Gastroesophageal sphincter (tissue), 4 donors: ENCODE data around the gene MAP7D2. TPM values are rescaled to one million over a fixed set of nuclear protein-coding genes. Genes with fewer than 3 reads are reported as not detected.

Experiments used
- ATAC-seq: fragments of 150-250 bp; one replicate; pipeline ENCODE4 v1.9.1; 2016; ENCODE audit warnings: mild to moderate bottlenecking, moderate library complexity
- H3K27ac ChIP-seq, 4 donors: fragments of 200-600 bp; sonication (generic) in 3 of 4; 1 replicate in 3 of 4; 2 replicates in 1 of 4; pipeline ENCODE4 v1.5.1; 2016 to 2019
- H3K27me3 ChIP-seq: fragments of 200-600 bp; sonication (generic); one replicate; pipeline ENCODE4 v1.5.1; 2019
- H3K36me3 ChIP-seq, 2 donors: fragments of 200-600 bp; sonication (generic); one replicate each; pipeline ENCODE4 v1.5.1; 2019; ENCODE audit warnings: control low read depth in 1 of 2
- H3K4me1 ChIP-seq, 3 donors: fragments of 200-600 bp; sonication (generic); 1 replicate in 2 of 3; 2 replicates in 1 of 3; pipeline ENCODE4 v1.5.1; 2016 to 2019; ENCODE audit warnings: control low read depth in 2 of 3
- H3K4me3 ChIP-seq, 2 donors: fragments of 200-600 bp; sonication (generic); one replicate each; pipeline ENCODE4 v1.5.1; 2019; ENCODE audit warnings: mild to moderate bottlenecking in 1 of 2, moderate library complexity in 1 of 2
- H3K9me3 ChIP-seq, 3 donors: fragments of 200-600 bp; sonication (generic); one replicate each; pipeline ENCODE4 v1.5.1; 2017 to 2019; ENCODE audit warnings: control low read depth in 2 of 3
- EP300 ChIP-seq: sonication (generic); formaldehyde crosslinking; IDR thresholded peaks from one replicate; pipeline ENCODE4 v1.6.1; 2017; ENCODE audit warnings: antibody characterized with exemption, mild to moderate bottlenecking
- POLR2A ChIP-seq, 2 donors: fragments of 450-650 bp; IDR thresholded peaks; one replicate each; pipeline ENCODE4 v1.6.1; 2017; ENCODE audit warnings: antibody characterized with exemption in 2 of 2, mild to moderate bottlenecking in 2 of 2, moderate library complexity in 1 of 2
- POLR2AphosphoS5 ChIP-seq: sonication (generic); formaldehyde crosslinking; IDR thresholded peaks from one replicate; pipeline ENCODE4 v1.6.1; 2017; ENCODE audit warnings: antibody characterized with exemption
- WGBS, 2 donors: methylation state at CpG; one replicate each; pipeline ENCODE4 v1.1.5; 2018; ENCODE audit warnings: low coverage in 1 of 2; 5-methylcytosine and 5-hydroxymethylcytosine counted together
- small RNA-seq, 4 donors: library from RNA; depleted of rRNA; stranded (forward); fragments of <200 nt; gene quantifications; one replicate each; pipeline ENCODE3, GENCODE V24; 2016
- total RNA-seq, 4 donors: library from RNA; depleted of rRNA; stranded (reverse); fragments of >200 nt; gene quantifications; one replicate each; pipeline ENCODE4 v1.1.0, GENCODE V29; 2016
- TF ChIP-seq, protein P1 (sequence below), 4 experiments: fragments of 200-600 bp in 2 of 4; fragments of 450-650 bp in 2 of 4; sonication (generic) in 1 of 4; IDR thresholded peaks; one replicate each; pipeline ENCODE4 v1.5.1; 2017 to 2019; ENCODE audit warnings: antibody characterized with exemption in 4 of 4, mild to moderate bottlenecking in 2 of 4, moderate library complexity in 2 of 4

Gene MAP7D2
- total RNA-seq, 4 donors from 2014 or later: 0.27 to 0.42 (median 0.27) TPM; not detected in 1

DNA sequence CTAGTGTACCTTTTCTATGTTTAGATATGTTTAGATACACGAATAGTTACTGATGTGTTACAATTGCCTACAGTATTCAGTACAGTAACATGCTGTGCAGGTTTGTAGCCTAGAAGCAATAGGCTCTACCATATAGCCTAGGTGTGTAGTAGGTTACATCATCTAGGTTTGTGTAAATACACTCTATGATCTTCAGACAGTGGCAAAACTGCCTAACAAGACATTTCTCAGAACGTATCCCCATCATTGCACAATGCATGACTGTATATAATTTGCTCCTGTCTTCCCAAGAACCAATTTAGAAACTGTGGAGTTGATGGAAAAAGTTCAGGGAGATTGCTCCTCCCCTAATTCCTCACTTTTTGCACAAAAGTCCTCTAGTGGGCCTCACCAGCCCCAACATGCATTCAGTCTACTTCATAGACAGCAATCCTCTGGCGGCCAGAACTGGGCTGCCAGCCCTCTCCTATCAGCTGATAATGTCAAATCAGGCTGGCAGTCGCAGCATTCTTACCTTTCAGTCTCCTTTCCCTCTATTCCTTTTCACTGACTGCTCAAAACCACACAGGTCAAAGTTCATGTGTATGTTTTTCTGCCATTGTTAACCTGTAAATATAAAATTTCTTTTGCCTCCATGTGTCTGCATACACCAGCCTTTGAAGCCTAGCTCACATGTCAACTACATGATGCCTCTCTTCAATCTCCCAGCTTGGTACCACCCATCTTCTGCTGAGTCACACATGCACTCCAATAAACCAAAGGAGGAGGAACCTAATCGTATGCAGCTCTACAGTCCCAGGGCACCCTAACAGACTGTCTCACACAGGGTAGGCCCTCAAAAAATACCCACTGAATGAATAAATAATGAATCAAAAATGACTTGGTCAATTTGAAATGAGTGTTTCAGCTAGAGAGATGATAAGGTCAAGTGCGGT is 157.9 kb downstream of the MAP7D2 start:
- 80 to 100% methylated on average over 3 to 4 of the region's 6 CpGs for WGBS, 2 donors
- ATAC-seq: no peak
- Histone ChIP-seq H3K27me3 (no peaks in the 10 kb centered on the region), H3K36me3 (peaks cover 0 to 11% of the 10 kb centered on the region in 2 donors), H3K27ac (no peak overlapping the region), H3K4me3 (no peak overlapping the region), H3K4me1 (peaks cover 0 to 31% (median 3%) of the 10 kb centered on the region in 3 donors), H3K9me3 (no peaks in the 10 kb centered on the region)
- no peak for TF ChIP-seq POLR2A (IDR thresholded peaks at IDR 0.05)
- TF ChIP-seq, protein P1, sequence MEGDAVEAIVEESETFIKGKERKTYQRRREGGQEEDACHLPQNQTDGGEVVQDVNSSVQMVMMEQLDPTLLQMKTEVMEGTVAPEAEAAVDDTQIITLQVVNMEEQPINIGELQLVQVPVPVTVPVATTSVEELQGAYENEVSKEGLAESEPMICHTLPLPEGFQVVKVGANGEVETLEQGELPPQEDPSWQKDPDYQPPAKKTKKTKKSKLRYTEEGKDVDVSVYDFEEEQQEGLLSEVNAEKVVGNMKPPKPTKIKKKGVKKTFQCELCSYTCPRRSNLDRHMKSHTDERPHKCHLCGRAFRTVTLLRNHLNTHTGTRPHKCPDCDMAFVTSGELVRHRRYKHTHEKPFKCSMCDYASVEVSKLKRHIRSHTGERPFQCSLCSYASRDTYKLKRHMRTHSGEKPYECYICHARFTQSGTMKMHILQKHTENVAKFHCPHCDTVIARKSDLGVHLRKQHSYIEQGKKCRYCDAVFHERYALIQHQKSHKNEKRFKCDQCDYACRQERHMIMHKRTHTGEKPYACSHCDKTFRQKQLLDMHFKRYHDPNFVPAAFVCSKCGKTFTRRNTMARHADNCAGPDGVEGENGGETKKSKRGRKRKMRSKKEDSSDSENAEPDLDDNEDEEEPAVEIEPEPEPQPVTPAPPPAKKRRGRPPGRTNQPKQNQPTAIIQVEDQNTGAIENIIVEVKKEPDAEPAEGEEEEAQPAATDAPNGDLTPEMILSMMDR (IDR thresholded peaks at IDR 0.05): no peak
- TF ChIP-seq POLR2AphosphoS5: no peak
- no peak for TF ChIP-seq EP300

DNA sequence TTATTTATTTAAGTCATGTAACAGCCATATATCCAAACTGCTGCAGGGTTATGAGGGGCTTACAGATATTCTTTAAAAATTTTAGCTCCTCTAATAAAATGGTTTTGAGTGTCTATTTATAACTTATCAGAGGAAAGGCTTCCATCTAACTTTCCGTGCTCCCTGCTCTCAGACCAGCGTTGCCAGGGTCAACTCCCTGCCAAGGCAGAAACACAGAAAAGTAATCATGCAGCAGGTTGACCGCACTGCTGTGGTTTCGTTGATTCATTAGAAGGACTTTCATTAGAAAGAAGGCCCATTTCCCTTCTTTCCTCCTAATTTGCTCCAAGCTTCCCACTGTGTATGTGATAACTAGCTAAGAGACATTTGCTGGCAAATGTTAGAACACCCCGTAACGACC is 159.8 kb downstream of the MAP7D2 start:
- H3K4me1 ChIP-seq: peaks cover 0 to 31% (median 3%) of the 10 kb centered on the region in 3 donors
- H3K9me3 ChIP-seq: no peaks in the 10 kb centered on the region
- H3K27ac ChIP-seq: no peak overlapping the region
- H3K27me3 ChIP-seq: no peaks in the 10 kb centered on the region
- no peak for TF ChIP-seq POLR2A (IDR thresholded peaks at IDR 0.05)
- TF ChIP-seq POLR2AphosphoS5: no peak
- H3K36me3 ChIP-seq: peaks cover 0 to 5% of the 10 kb centered on the region in 2 donors
- no peak for ATAC-seq
- WGBS, 2 donors: 47 to 66% methylated on average over 4 to 6 of the region's 6 CpGs
- no peak overlapping the region for H3K4me3 ChIP-seq

Small RNA genes lying within 50 kb of the gene (small RNA-seq; reads per million reads assigned to genes)
- gene MIR23C: 0 to 1.4 (median 0.69) reads per million in 4 donors
- 0 reads per million in 4 donors for gene RF00019
- 40.7 to 71.2 (median 57.5) reads per million in 4 donors for gene RF00493
- 0 reads per million in 4 donors for gene RF00494

Other genes with a start within 250 kb of the MAP7D2 start
- gene SH3KBP1, start 229.3 kb downstream of the MAP7D2 start, total RNA-seq: 10 to 100 TPM in 3 of 4 donors, 1 to 10 TPM in 1; 9.8 to 14.8 (median 13.7) TPM
- gene BCLAF3, start 125.8 kb downstream of the MAP7D2 start, total RNA-seq: 10 to 100 TPM in 1 of 4 donors, 1 to 10 TPM in 3; 5.9 to 22.6 (median 9.6) TPM
- gene EIF1AX, start 24.9 kb upstream of the MAP7D2 start, total RNA-seq: 10 to 100 TPM; 52.0 to 70.4 (median 53.4) TPM
- 10 to 100 TPM; 33.8 to 55.4 (median 46.4) TPM for gene RPS6KA3, start 150.0 kb upstream of the MAP7D2 start, total RNA-seq